ENCODE measurements around the gene CACNA1B.
"Not testable (repeated sequence)": the region's sequence is repeated elsewhere in the genome, so short reads cannot be mapped to it uniquely, and the experiment has no call there.

Gene CACNA1B

DNA sequence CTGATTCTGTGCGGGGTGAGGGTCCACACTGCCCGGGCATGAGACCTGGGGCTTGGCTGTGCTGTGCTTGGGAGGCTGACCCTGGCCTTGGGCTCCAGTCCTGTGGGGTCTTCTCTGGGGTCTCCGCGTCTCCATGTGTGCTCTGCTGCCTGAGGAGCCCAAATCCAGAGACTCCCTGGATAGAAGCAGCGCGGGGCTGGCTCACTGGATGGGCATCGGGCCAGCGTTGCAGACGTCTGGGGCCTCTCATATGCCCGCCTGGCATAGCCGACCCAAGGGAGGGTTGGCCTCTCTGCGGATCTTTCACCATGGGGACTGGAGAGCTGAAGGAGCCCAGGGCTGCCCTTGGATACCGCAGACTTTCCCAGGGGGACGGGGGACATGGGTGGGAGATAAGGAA is 12.4 kb downstream of the CACNA1B start:
- DNase-seq (ENCODE audit: low read depth in 2 of 2) = not testable (repeated sequence)

DNA sequence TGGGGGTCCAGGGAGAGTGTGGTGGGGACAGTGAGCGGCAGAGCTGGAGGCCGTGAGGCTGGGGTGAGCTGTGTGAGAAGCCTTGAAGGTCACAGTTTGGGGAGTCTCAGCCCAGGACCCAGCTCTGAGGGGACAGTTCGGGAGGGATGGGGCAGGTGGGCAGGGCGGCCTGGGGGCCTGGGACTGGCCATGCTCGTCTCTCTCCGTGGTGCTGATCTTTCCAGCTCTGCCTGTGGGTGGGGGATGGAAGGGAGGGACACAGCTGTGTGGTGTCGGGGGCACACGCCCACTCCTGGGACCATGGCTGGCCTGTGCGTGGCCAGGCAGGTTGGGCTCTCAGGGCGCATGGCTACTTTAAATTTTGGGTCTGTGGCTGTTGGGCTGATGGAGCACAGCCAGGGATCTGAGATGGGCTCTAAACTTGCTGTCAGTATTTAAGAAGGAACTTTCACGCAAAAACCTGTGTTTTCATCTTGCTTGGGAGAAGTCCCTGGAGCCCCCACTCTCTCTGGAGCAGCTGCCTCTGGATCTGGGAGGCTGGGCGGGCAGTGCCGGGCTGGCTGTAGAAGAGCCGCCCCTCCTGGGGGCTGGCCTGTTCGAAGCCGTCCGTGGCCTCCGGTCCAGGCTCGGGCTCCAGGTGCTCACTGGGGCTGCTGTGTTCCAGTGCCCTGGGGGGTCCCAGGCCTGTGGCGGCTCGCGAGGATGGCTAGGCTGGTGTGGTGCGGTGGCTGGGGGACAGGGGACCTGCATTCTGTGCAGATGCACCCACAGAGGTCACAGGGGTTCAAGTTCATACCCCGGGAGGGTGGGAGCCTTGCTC is 13.4 kb downstream of the CACNA1B start:
- not testable (repeated sequence) for DNase-seq (ENCODE audit: low read depth in 2 of 2)

DNA sequence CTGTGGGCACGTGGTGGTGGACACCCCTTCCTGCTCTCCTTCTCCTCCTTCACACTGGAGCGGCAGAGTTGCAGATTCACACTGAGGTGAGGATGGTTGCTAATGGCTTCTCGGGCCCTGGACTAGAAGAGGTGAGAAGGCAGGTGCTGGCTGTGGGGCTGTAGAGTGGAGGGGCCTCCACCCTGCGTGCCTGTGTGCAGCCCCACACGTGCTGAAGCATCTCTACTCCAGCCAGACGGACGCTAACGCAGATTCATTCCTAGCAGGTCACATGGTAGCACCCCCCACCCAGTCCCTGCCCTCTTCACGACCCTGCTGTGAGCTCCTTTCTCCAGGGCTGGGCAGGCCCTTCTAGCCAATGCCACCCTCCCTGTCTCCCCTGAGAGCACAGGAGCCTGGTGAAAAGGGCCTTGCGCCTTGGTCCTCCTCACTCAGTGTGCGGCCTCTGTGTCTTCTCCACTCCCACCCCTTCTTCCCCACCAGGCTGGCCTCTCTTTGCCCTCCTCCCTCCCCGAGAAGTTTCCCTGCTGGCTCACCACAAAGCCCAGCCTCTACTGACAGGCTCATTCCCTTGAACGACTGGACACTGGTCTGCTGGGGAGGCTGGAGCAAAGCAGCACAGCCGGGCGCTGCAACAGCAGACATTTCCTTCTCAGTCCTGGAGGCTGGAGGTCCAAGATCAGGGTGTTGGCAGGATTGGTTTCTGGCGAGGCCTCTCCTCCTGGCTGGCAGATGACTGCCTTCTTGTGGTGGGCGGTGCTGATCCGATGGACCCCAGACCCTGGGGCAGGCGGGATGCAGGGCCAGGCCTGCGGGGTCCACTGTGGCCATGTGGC is 14.2 kb downstream of the CACNA1B start:
- DNase-seq (ENCODE audit: low read depth in 2 of 2) = no peak

DNA sequence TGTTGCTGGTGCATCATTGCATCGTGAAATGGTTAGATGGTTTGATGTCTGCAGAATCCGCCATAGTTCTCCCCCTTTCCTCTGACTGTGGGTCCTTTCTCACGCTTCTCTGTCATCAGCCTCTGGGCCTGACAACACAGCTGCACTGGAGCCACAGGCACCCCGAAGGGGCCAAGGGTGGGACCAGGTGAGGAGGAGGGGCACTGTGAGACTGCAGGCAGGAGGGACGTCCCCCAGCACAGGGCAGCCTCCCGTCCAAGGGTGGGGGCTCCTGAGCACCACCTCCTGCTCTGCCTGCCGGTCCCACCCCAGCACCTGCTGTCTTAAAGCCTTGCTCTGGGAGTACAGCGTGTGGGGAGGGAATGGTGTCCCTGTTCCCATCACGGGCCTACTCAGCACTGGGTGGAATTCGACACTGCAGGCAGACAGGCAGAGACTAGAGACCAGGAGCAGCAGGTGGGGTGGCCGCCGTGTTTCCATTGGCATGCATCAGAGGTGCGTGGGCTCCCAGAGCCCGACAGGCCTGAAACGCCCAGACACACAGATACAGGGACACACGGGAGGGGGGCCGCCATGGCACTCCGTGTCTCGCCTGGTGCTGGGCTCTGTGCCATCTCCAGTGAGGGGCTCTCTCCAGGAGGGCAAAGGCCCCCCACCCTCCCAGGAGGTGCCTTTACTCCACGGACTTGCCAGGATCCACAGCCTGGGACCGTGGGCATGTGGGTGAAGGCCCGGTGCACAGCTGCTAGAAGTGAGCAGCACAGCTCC is 15.0 kb downstream of the CACNA1B start:
- DNase-seq (ENCODE audit: low read depth in 2 of 2) = no peak

DNA sequence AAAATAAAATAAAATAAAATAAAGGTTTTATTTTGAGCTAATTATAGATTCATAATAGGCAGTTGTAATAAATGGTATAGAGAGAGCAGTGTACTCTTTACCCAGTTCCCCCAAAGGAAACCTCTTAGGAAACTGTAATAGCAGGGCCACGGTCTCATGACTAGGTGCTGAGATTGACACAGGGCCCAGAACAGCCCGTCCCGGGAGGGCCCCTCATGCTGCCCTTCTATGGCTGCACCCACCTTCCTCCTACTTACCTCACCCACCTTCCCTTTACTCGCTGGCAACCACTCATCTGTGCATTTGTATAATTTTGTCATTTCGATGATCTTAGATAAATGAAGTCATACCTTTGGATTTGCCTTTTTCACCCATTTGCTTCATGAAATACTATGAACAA is 16.1 kb downstream of the CACNA1B start:
- DNase-seq (ENCODE audit: low read depth in 2 of 2) = no peak

DNA sequence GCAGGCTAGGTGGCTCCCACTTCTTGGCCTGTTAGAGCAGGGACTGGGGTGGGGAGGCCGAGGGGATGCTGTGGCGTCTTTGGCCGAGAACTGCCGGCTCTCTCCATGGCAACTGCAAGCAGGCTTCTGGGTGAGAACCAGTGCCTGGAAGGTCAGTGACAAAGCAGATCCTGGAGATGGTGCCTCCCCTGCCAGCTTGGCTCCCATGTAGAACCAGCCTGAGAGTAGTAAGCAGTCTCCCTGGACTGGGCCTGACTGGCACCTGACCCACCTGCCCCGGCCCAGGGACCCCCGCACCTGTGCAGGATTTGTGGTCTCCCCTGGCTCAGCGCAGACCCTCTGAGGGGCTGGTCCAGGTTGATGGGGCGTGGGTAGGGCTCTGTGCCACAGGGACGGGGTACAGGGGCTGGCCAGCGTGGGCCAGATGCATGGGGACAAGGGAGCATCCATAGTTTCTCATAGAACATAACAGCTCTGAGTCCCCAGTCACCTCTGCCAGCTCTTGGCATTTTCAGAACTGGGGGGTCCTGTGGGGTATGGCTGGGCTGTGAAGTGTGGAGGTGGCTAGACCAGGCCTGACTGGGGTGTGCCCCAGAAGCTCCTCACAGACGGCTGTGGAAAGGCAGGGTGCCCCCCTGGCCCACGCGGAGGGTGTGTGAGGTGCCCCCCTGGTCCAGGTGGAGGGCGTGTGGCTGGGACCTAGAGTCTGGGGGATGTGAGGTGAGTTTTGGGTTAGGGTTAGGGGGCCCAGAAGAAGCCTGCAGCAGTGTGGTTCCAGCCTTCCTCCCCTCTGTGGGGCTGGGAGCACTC is 22.2 kb downstream of the CACNA1B start:
- no peak for DNase-seq (ENCODE audit: low read depth in 2 of 2)

DNA sequence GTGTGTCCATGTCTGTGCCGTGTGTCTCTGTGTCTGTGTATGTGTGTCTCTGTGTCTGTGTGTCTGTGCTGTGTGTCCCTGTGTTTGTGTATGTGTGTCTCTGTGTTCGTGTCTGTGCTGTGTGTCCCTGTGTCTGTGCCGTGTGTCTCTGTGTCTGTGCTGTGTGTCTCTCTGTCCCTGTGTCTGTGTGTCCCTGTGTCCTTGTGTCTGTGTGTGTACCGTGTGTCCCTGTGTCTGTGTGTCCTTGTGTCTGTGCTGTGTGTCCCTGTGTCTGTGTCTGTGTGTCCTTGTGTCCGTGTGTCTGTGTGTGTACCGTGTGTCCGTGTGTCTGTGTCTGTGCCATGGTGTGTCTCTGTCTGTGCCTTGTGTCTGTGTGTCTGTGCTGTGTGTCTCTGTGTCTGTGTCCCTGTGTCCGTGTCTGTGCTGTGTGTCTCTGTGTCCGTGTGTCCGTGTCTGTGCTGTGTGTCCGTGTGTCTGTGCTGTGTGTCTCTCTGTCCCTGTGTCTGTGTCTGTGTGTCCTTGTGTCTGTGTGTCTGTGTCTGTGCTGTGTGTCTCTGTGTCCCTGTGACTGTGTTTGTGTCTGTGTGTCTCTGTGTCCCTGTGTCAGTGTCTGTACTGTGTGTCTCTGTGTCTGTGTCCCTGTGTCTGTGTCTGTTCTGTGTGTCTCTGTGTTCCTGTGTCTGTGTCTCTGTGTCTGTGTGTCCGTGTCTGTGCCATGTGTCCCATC is 23.2 kb downstream of the CACNA1B start:
- no peak for DNase-seq (ENCODE audit: low read depth in 2 of 2)

DNA sequence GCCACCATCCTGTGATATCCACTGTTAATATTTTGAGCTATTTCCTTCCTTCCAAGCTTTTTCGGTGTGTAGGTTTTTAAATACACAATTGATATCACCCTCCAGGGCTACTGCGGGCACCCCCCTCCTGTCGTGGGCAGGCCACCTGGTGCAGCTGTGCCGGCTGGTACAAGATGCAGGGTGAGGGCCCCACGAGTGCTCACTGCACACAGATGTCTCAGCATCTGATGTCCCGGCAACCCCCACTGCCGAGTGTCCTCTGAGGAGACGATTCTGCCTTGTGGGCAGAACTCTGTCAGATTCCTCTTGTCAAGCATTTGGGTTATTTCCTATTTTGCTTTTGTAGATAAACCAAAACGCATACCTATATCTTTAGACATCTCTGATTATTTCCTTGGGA is 25.1 kb downstream of the CACNA1B start:
- DNase-seq (ENCODE audit: low read depth in 2 of 2) = no peak

DNA sequence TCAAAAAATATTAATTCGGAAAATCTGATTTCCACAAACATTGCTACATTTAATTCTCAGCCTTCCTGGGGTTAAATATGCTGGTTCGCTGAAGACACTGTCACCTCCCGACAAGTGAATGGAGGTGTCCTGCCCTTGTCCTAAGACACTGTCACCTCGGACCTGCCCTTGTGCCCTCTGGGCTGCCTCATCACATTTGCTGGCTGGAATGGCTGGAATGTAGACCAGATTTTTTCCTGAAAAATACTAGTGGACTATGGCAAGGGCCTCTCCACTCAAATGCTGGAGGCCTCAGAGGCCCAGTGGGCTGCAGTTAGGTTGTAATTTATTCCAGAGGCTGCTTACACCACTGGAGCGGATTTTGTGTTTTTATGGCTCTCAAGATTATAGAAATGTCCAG is 28.2 kb downstream of the CACNA1B start:
- no peak for DNase-seq (ENCODE audit: low read depth in 2 of 2)

DNA sequence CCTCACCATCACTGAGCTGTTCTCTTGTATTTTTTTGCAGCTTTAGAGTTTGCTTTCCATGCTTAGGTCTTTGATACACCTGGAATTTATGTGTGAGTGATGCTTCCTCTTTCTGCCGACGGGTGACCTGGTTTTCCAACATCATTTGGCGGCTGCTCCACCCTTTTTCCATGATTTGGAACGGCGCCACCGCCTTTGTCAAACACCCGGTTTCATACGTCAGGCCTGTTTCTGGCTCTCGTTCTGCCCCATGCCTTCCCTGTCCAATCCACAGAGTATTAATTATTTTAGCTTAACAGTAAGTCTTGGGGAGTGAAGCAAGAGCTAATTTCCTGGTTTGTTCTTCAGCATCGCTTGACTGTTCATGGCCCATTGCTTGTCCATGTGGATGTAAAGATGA is 30.2 kb downstream of the CACNA1B start:
- DNase-seq (ENCODE audit: low read depth in 2 of 2) = no peak

DNA sequence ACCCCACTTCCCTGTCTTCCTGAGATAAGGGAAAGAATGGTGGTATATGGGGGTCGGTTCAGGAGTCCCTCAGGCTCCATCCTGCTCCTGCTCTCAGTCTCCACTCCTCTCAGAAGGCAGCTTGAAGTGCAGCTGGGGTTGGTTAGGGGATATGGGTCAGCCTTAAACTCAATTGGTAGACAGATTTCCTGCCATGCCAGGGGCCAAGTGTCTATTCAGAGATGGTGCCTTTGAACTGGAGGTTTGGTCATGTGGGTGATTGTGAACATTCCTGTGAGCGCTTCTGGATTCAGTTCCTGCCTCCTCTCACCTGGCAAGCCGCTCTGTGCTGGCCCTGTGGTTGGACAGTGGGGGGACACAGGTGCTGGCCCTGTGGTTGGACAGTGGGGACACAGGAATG is 35.1 kb downstream of the CACNA1B start:
- DNase-seq (ENCODE audit: low read depth in 2 of 2) = no peak

DNA sequence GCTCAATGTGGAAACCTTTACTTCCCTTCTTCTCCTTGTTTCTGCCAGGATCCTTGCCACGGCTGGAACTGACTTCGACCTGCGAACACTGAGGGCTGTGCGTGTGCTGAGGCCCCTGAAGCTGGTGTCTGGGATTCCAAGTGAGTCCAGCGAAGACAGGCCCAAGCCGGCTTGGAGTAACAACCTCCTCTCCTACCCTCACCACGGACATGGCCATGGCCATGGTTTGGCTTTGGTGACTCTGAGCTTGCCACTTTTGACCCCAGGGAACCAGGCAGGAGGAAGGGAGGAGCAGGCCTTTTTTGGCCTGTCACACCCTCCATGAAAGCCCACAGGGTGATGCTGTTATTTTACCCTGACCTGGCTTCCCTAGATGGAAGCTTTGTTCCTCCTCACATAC is 35.5 kb downstream of the CACNA1B start:
- no peak for DNase-seq (ENCODE audit: low read depth in 2 of 2)

DNA sequence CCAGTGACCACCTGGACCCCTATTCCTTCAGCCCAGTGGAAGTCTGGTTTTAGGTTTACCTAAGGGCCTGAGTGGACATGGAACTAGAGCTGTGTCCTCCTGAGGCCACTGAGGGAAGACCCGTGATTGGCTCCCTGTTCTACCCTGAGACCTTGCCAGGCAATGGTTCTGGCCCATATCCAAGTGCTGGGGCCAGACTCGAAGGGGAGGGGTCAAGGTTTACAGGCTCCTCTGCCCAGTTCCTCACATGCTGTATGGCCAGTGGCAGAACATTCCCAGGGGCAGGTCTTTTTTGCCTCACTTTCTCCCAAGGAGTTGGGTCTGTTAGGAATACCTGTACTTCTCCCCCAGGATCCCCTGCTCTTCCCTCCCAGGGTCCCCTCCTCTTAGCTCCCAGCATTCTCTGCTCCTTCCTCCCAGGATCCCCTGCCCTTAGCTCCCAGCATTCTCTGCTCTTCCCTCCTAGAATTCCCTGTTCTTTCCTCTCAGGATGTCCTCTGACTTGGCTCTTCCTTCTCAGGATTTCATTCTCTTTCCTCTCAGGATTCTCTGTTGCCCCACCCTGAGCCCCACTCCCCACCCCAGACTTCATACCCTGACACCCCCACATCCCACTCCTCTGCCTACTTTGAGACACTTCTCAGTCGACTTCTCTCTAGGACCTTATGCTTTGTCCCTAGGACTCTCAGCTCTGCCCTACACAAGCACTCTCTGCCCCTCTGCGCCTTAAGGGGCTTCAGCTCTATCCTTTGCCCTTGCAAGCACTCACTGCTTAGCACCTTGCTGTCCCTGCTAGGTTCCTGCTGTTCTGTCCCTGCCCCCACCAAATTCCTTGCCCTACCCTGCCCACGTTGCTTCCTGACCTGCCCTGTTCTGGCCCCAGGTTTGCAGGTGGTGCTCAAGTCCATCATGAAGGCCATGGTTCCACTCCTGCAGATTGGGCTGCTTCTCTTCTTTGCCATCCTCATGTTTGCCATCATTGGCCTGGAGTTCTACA is 36.5 kb downstream of the CACNA1B start:
- DNase-seq (ENCODE audit: low read depth in 2 of 2) = no peak

DNA sequence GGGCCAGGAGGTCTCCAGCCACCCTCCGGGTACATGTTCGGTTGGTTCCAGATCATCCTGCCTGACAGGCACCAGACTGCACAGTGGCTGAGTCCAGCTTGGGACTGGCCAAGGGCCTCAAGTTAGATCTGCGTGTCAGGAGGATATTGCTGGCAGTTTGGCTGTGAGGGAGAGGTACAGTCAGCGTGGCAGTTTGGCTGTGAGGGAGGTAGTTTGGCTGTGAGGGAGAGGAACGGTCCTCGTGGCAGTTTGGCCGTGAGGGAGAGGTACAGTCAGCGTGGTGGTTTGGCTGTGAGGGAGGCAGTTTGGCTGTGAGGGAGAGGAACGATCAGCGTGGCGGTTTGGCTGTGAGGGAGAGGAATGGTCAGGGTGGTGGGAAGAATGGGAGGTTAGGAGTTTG is 39.0 kb downstream of the CACNA1B start:
- no peak for DNase-seq (ENCODE audit: low read depth in 2 of 2)

DNA sequence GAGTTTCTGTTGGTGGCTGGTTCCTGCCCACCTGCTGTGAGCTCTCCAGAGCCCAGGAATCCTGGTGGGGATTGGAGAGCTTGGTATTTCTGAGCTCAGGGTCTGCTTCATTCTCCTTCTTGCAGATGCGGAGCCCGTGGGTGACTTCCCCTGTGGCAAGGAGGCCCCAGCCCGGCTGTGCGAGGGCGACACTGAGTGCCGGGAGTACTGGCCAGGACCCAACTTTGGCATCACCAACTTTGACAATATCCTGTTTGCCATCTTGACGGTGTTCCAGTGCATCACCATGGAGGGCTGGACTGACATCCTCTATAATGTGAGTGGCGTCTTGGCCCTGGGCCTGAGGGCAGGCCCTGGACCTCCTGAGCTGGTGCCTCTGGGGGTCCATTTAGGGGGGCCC is 39.5 kb downstream of the CACNA1B start:
- no peak for DNase-seq (ENCODE audit: low read depth in 2 of 2)

DNA sequence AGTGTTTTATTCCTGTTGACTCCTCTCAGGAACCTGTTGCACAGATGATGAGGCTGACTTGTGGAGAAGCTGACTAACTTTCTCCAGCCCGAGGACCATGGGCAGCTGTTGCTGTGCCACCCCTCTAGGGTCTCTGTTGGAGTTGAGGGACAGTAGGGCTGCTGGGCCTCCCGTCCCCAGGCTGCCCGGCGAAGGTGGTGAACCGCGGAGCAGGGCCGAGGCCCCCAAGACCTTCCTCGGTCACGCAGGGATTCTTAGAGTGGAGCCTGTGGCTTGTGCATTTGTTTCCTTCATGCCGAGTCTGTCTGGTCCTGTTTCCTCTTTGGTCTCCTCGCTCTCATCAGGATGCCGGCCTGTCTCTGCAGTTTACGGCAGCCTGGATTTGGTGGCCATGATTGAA is 40.2 kb downstream of the CACNA1B start:
- DNase-seq (ENCODE audit: low read depth in 2 of 2) = no peak

DNA sequence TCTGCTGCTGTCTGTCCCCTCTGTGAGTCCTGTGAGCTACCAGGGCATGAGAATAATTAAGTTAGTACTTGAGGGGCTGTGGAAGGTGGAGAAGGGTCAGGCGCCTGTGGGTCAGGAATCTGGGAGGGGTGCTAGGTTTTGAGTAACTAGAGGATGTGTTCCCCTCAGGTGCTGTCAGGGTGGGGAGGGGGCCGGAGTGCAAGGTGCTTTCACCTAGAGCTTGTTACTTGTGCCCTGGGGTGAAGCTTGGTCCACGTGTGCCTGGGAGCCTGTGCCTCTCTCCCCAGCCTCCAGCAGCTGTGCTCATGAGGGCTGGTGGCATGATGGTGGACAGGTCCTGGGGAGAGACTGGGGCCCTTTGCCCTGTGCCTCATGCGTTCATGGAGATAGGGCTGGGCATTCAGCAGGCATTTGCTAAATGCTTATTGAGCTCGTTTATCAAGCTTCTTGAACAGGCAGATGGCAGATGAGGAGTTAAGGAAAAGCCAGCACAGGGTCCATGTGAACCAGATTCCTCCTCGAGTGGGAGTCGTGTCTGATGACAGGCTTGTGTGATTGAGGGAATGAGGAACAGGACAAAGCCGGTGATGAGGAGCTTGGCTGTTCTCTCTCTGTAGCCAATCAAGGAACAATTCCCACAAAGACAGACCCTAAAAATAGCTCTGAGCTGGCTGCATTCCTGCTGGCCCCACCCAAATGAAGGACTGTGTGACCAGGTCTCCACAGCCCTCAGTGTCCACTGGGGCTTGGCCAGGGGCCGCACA is 40.9 kb downstream of the CACNA1B start:
- DNase-seq (ENCODE audit: low read depth in 2 of 2) = no peak

DNA sequence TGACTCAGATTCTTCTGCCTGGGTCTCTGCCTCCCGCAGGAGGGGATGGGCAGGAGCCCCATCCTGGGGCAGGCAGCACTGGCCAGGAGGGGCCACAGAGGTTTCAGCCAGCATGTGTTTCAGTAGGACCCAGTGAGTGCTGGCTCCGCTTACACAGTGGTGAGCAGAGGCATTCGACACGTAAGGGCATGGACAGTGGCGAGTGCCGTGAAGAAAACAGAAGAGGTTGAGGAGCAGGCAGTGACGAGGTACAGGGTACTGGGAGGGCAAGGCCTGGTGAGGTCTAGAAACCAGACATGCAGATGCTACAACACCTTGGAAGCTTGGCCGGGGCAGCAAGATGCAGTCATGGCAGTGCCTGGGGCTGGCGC is 41.5 kb downstream of the CACNA1B start:
- DNase-seq (ENCODE audit: low read depth in 2 of 2) = no peak

DNA sequence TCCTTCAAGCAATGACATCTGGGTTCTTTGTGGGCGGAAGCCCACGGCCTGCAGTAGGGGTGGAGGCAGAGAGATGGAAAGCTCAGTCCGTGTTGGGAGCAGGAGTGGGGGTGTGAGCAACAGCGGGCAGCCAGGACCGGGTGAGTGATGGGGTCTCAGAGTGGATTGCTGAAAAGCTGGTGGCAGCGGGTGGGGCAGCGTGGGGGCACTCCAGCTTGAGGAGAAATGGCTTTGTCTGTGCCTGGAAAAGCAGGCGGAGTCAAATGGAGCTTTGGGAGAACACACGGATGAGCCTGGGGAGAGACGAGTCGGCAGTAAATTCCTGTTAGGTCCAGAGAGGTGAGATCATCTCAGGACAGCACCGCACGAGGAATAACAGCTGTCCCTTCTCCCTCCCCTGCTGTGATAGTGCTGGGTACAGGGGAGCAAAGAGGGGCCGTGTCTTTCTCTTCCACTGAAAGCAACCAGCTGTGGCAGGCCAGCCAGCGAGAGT is 42.1 kb downstream of the CACNA1B start:
- DNase-seq (ENCODE audit: low read depth in 2 of 2) = no peak
